Neural cell (in vitro differentiated cells): ENCODE data around the gene GCN1.

Source experiments
- CTCF ChIP-seq: fragments of 450-650 bp; IDR thresholded peaks from 2 replicates; pipeline ENCODE4 v1.5.1; 2014; ENCODE audit warnings: antibody characterized with exemption, mild to moderate bottlenecking, moderate library complexity; ENCODE audit not compliant: poor library complexity, severe bottlenecking
- SMC3 ChIP-seq: fragments of 450-650 bp; conservative IDR thresholded peaks from 2 replicates; pipeline ENCODE4 v1.6.1; 2014; ENCODE audit warnings: antibody characterized with exemption, mild to moderate bottlenecking, moderate library complexity; ENCODE audit not compliant: poor library complexity

GRCh38 chr12:120180975-120181374, 13.5 kb downstream of the GCN1 start:
- TF ChIP-seq CTCF, result no peak
- no peak for TF ChIP-seq SMC3
